ENCODE measurements around the gene MED12L. TPM values are rescaled to one million over a fixed set of nuclear protein-coding genes. Genes with fewer than 3 reads are reported as not detected.
"Not testable (repeated sequence)": the region's sequence is repeated elsewhere in the genome, so short reads cannot be mapped to it uniquely, and the experiment has no call there.

Gene MED12L
- polyA plus RNA-seq, 1 experiment = 0.06 TPM

DNA sequence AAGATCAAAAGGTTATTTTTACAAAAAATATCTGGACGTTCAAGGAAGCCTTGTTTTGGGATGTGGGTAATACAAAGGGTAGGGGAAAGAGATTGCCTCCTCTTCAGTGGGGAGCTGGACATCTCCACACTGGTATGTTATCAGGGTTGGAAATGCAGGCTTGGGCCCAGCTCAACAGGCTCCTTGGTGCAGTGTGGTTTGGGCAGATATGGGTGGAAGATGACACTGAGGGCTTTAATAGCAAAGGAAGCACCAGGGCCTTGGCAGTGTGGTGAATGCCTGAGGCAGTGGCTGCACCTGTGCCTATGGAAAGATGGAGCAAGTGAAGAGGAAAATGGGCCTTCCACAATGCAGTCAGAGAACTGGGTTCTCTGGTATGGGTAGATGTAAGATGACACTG is 11.2 kb upstream of the MED12L start:
- H3K4me3 ChIP-seq (ENCODE audit: low read depth, low read length) = no peak overlapping the region
- H3K27me3 ChIP-seq (ENCODE audit: control insufficient read depth, insufficient read depth, low read length) = peaks cover 7% of the 10 kb centered on the region
- ChIA-PET POLR2A (no interaction called here), CTCF (no interaction called here)
- TF ChIP-seq, protein P1, sequence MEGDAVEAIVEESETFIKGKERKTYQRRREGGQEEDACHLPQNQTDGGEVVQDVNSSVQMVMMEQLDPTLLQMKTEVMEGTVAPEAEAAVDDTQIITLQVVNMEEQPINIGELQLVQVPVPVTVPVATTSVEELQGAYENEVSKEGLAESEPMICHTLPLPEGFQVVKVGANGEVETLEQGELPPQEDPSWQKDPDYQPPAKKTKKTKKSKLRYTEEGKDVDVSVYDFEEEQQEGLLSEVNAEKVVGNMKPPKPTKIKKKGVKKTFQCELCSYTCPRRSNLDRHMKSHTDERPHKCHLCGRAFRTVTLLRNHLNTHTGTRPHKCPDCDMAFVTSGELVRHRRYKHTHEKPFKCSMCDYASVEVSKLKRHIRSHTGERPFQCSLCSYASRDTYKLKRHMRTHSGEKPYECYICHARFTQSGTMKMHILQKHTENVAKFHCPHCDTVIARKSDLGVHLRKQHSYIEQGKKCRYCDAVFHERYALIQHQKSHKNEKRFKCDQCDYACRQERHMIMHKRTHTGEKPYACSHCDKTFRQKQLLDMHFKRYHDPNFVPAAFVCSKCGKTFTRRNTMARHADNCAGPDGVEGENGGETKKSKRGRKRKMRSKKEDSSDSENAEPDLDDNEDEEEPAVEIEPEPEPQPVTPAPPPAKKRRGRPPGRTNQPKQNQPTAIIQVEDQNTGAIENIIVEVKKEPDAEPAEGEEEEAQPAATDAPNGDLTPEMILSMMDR (IDR thresholded peaks at IDR 0.05; ENCODE audit: insufficient read depth, low read depth, low read length) = no peak
- H3K36me3 ChIP-seq (ENCODE audit: control insufficient read depth, insufficient read depth, low read length) = no peaks in the 10 kb centered on the region
- DNase-seq (ENCODE audit: low read depth) = no peak

DNA sequence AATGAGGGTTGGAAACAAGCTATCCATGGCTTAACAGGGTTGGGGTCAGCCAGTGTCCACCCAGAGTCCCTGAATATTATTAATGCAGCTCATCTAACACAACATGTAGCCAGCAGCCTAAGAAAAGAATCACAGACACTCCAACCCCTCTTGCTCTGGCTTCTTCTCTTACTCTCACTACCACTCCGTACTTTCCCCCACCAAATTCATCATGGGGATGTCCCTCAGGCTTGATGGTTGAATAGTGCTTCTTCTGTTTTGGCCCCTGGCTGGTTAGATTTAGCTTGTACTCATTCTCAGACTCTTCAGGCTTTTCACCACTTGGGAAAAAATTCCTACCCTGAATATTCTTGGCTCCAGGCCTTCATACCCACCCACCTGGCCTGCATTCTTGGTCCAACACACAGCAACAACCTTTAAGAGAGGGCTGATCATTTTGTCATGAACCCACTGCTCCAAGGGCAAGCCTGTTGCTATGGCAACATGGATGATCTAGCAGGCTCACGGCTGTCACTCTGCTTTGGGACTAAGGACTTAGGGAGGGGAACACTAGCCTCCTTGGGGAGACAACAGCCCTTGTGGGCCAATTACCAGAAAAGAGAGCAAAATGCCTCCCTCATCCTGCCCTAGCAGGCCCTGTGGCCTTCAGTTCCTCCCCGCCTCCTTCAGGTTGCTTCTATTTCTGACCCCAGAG is 9.4 kb upstream of the MED12L start:
- Histone ChIP-seq H3K36me3 (ENCODE audit: control insufficient read depth, insufficient read depth, low read length) (no peaks in the 10 kb centered on the region), H3K27me3 (ENCODE audit: control insufficient read depth, insufficient read depth, low read length) (peaks cover 7% of the 10 kb centered on the region), H3K4me3 (ENCODE audit: low read depth, low read length) (no peak overlapping the region)
- CTCF ChIA-PET = no interaction called here
- DNase-seq (ENCODE audit: low read depth) = no peak
- TF ChIP-seq, protein P1 (IDR thresholded peaks at IDR 0.05; ENCODE audit: insufficient read depth, low read depth, low read length) = no peak
- POLR2A ChIA-PET = no interaction called here

DNA sequence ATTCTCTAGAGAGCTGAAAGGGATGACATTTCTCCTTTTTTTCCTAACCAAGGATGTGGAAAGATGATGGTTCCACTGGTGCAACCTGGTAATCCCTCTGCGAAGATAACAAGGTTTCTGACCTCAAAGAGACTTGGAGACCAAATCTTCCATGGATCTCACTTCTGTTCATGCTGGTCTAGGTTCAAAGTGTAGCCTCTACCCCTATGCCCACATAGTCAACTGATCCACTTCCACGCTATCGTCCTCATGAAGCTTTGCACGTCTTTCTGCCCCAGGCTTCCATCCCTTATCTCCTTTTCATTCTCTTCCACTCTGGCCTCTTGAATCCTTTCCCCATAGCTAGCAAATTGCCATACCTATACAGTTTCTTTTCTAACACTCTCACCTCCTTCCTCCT is 8.8 kb upstream of the MED12L start:
- ChIA-PET POLR2A (no interaction called here), CTCF (interaction anchor here (1.0 kb wide), 1 partner anchor 10 kb away, joined by 3 read pairs; no protein-coding TSS in a partner anchor)
- DNase-seq (ENCODE audit: low read depth) = no peak
- H3K27me3 ChIP-seq (ENCODE audit: control insufficient read depth, insufficient read depth, low read length) = peaks cover 7% of the 10 kb centered on the region
- no peaks in the 10 kb centered on the region for H3K36me3 ChIP-seq (ENCODE audit: control insufficient read depth, insufficient read depth, low read length)
- TF ChIP-seq, protein P1 (IDR thresholded peaks at IDR 0.05; ENCODE audit: insufficient read depth, low read depth, low read length) = no peak
- no peak overlapping the region for H3K4me3 ChIP-seq (ENCODE audit: low read depth, low read length)

DNA sequence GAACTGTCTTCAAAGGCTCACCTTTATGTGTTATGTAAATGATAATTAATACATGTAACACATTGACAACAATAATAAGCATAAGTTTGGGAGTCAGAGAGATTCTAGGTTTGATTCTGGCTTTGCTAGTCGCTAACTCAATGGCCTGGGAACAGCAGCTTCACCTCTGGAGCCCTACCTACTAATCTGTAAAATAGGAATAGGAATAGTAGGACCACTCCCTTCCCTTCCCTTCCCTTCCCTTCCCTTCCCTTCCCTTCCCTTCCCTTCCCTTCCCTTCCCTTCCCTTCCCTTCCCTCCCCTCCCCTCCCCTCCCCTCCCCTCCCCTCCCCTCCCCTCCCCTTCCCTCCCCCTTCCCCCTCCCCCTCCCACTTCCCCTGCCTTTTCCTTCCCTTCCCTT is 4.4 kb upstream of the MED12L start:
- CTCF ChIA-PET; H3K36me3 ChIP-seq (ENCODE audit: control insufficient read depth, insufficient read depth, low read length); DNase-seq (ENCODE audit: low read depth); H3K4me3 ChIP-seq (ENCODE audit: low read depth, low read length); POLR2A ChIA-PET: not testable (repeated sequence)
- H3K27me3 ChIP-seq (ENCODE audit: control insufficient read depth, insufficient read depth, low read length) = peaks cover 23% of the 10 kb centered on the region

DNA sequence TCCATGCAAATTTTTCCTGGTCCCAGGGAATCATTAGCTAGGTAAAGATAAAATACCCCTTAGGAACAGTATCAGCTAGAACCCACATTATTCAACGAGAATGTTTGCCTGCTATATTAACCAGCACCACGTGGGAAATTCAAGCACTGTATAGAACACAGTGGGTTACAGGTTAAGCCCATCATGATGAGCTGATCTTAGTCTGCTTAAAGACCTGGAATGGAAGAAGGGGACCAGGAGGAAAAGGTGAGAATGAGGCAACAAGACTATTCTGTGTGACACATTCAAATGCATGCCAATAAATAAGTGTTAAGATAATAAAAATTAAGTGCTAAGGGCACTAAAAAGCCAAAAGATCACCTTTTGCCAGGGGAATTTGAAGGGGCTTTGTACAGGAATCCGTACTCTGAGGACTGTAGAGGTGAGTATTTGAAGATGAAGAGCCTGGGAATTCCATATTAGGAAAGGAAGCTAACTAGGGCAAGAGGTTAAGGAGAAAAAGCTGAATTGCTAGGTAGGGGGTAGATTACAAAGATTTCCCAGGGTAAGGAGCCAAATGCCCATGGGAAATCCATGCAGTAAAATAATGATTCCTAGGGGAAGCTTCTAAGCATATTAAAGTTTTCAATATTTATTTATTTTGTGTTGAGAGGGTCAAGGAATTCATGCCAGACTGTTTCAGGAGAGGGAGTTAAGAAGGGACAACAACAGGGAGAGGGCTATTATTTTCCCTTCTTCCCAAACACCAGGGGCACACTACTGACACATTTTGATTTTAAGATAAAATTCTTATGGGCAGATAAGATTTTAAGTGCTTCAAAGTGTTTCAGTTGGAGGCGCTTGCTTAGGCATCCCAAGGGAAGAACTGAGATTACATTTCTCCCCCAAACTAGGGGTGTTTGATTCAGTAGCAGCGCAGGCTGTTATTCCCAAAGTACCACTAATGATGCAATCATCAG is 2.3 kb upstream of the MED12L start:
- H3K27me3 ChIP-seq (ENCODE audit: control insufficient read depth, insufficient read depth, low read length) = peaks cover 18% of the 10 kb centered on the region
- TF ChIP-seq, protein P1 (IDR thresholded peaks at IDR 0.05; ENCODE audit: insufficient read depth, low read depth, low read length) = no peak
- CTCF ChIA-PET = interaction anchor here (0.9 to 1.4 kb wide), 2 partner anchors 9 to 24 kb away, joined by 3 read pairs; no protein-coding TSS in a partner anchor

More for the DNA sequence above, 2.3 kb upstream of the MED12L start:
- H3K4me3 ChIP-seq (ENCODE audit: low read depth, low read length) = no peak overlapping the region
- H3K36me3 ChIP-seq (ENCODE audit: control insufficient read depth, insufficient read depth, low read length) = no peaks in the 10 kb centered on the region
- POLR2A ChIA-PET = no interaction called here
- no peak for DNase-seq (ENCODE audit: low read depth)
